ENCODE results near the gene TTN.
A peak's percentile ranks its signal among the peaks of the same experiment; 100 is the strongest.
"Not testable (repeated sequence)": the region's sequence is repeated elsewhere in the genome, so short reads cannot be mapped to it uniquely, and the experiment has no call there.

The TTN gene

DNA sequence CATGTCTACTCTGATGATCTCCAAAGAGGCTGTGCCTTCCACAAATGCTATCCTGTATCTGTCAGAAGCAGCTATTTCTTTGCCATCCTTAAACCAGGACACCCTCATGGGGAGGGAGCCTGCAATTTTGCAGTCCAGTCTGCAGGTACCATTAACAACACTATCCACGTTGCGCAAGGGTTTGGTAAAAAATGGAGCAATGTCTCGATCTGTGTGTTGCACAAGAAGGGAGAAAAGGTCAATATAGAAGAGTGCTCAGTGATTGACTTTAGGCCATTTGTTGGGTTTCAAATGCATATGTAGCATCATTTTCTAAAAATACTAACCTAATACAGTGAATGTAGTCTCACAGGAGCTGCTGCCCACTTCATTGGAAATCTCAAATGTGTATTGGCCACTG lies 74.3 kb downstream of the TTN start:
- DNase-seq = no peak

DNA sequence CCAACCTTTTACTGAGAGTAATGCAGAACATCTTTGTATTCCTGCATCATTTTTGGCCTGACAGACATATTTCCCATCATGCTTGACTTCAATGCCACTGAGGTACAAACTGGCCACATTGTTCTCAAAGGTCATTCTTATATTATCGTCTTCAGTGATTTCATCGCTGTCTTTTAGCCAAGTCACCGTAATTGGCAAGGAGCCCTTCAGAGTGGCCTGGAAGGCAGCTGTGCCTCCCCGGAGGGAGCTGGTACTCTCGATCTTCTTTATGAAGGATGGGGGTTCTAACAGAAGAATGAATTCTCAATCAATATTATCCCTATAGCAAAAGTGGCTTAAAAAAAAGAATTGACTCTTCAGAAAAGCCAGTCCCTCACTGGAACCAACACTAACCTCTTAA lies 75.9 kb downstream of the TTN start:
- DNase-seq = no peak

DNA sequence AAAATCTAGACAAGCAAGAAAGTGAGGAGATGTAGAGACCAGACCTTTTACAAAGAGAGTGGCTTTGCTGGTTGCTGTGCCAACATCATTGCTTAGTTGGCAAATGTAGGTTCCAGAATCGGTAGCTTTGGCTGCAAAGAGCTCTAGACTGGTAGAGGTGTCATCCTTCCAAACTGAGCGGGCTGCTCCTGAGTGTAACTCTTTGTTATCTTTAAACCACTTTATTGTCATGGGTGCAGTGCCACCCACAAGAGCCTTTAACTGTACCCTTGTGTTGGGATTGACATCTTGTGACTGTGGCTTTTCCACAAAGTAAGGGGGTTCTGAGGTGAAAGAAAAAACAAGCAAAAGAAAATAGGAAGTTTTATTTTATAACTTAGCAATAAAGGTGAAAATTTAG lies 77.2 kb downstream of the TTN start:
- no peak for DNase-seq

DNA sequence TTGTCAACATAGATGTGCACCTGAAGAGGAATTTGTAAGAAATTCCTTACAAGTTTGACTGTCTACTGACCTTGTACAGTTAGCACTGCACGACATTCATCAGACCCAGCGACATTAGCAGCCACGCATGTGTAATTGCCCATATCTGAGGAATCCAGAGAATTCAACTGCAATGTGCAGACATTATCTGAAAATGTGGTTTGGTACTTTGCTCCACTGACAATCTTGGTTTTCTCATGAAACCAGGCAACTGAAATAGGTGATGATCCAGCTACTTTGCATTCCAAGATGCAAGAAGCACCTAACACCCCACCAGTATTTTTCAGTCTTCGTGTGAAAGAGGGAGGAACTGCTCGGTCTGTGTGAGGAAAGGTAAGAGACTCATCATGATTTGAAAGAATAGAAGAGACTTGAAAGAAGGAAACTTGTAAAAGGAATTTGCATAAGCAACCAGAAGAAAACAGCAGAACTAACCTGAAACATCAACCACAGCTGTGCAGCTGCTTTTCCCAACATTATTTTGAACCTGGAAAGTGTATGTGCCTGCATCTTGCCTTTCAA lies 83.4 kb downstream of the TTN start:
- no peak for DNase-seq

DNA sequence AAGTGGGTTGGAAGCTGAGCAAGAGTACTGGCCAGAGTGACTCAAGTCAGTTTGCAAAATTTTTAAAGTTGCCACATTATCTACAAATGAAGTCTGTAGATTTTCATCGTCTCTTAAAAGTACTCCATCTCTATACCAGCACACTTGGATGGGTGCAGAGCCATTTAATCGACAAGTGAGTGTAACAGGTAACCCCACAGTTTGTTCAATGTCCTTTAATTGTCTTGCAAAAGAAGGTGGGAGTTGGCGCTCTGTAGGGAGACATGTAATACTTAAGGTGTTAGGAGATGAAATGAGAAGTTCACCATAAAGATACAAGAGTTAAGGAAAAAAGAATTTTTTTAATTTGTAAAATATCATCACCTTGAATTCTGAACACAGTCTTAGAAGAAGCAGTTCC lies 84.9 kb downstream of the TTN start:
- no peak for DNase-seq

DNA sequence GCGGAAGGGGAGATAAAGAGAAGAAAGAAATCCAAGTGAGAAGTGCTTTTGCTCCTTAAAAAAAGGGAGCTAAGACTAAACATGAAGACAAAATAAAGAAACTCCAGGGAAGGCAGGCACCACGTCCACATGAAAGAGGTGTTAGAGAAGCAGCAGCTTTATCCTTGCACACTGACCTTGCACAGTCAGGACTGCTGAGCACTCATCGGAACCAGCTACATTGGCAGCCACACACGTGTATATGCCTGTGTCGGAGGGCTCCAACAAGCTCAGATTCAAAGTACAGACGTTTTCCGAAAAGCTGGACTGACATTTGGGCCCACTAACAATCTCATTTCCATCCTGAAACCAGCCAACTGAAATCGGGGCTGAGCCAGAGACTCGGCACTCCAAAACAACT lies 88.2 kb downstream of the TTN start:
- DNase-seq = no peak

DNA sequence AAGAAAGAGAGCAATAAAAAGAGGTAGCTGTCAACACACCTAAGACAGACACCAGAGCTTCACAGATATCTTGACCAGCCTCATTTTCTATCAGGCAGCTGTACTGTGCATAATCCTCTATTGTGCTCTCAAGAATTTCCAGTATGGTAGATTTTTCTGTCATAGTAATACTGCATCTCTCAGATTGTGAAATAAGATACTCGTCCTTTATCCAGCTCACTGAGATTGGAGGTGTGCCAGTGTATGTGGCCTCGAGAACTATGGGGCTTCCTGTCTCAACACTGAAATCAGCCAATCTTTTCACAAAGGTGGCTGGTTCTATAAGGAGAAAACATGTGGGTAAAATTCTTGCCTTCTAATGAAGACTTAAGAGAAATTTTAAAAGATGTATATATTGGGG lies 88.9 kb downstream of the TTN start:
- no peak for DNase-seq

DNA sequence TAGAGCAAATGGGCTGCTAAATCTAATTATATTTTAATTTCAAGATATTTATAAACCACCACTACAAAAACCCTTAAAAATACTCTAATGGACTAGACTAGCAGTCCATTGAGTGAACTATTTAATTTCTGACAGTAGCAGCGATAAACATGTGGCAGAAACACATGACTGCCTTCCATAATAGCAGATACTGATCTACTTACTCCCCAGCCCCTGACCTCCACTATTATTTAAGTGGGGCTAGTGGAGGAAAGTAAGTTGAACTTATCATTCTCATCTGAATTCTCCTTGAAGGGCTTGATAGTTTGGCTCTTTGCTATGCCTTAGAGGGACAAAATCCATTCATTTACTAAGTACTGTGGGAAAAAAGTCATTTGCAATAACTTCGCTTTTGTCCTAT lies 90.8 kb downstream of the TTN start:
- DNase-seq = no peak

DNA sequence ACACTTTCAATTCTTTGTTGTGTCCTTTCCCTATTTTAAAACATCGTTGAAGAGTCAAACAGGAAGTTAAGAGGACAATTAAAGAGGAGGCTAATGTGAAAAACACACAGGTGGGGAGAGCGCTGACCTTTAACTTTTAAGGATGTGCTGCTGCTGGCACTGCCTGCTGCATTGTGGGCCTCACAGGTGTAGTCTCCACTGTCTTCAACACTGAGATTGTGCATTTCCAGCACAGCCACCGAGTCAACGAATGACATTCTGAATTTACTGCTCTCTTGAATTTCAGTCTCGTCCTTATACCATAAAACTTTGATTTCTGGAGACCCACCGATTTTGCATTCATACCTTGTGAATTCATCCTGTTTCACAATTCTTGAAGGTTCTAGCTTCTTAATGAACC lies 91.9 kb downstream of the TTN start:
- DNase-seq = peak; percentile 70

DNA sequence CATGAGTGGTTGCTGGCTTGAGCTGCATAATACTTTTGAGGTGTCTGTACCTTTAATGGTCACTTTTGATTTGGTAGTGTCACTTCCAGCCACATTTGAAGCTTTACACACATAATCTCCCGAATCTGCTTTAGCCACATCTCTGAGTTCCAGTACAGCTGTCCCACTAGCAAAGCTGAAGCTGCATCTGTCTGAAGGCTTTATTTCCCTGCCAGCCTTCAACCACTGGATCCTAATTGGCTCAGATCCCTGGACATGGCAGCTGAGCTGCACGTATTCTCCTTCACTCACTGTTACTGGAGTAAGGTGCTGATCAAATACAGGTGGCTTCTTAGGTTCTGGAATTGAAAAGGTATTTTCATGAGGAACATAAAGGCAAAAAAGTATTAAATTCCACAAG lies 99.7 kb downstream of the TTN start:
- DNase-seq = no peak

DNA sequence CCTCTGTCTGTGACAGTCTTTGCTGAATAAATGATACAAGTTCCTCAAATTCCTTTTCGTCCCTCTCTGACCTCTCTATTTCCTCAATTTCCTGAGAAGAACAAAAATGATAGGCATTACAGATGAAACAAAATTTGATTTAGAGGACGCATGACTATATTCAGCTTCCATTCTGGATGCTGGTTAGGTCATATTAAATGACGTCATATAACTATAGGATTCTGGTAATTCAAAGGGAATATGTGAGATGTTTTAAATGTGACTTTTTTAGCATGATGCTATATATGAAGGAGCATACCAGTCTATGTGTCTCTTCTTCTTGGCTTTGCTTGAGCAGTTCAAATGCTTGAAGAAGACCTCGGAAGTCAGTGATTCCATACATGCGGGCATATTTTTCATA lies 102.3 kb downstream of the TTN start:
- DNase-seq = no peak

DNA sequence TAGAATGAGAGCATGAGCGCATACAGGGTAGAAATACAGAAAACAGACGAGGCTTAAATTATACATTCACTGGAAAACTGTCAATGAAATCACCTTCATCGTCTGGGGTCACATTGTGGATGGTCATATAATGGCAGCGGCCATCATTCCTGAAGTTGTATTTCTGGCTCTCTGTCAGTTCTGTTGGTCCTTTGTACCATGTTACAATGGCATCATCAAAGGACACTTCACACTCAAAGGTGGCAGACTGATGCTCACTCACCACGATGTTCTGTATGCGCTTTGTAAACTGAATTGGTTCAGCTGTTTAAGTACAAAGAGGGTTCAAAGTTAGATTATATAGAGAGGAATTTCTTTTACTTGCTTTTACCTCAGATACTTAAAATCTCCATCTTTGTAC lies 104.9 kb downstream of the TTN start:
- no peak for DNase-seq

DNA sequence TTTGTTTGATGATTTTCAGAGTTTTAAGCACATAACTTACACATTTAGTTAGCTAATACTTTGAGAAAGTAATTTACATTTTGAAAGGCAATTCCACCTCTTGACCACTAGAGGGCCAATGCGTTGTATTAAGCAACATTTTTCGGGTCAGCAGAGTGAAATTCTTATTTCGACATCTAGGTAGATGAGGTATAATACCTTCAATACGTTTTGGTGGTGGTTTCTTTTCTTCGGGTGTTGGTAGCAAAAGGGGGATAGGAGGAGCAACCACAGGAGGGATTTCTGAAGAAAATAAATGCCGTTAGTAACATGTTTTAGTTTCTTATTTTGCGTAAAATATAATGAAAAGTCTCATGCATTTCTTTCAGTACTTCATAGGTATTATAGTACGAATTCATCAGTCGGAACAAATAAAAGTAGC lies 106.3 kb downstream of the TTN start:
- peak; percentile 28 for DNase-seq

DNA sequence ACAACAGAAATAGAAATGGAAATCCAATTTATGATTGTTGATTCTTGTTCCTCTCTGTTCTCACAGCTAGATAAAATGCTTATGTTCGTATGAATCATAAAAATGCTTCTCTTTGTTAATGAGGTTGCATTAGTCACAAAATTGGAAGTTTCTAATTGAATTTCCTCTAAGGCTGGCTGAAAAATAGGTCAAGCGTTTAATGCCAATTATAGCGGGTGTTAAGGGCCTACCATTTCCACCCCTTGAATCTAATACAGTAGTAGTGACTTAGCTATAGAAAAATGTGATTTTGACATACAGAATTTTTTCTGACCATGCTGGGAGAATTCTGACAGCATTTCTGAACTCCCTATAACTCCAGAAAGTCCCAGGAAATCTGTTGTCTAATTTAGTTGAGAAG lies 107.1 kb downstream of the TTN start:
- no peak for DNase-seq

DNA sequence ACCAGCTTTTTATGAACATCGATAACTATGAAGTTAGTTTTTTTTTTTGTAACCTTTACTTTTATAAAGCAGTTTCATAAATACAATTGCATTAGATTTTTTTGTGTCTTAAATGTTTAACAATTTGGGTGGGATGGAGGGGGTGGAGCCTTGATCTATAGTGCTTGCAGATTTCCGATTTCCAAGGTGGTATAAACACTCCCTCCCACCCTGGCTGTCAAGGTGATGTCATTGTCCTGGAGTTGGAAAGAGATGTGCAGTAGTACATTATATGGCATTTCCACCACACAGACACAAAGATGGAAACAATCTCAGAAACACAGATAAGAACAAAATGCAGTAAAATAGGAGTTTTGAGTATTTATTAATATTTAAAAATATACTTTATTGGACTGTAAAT lies 114.4 kb downstream of the TTN start:
- DNase-seq = no peak

DNA sequence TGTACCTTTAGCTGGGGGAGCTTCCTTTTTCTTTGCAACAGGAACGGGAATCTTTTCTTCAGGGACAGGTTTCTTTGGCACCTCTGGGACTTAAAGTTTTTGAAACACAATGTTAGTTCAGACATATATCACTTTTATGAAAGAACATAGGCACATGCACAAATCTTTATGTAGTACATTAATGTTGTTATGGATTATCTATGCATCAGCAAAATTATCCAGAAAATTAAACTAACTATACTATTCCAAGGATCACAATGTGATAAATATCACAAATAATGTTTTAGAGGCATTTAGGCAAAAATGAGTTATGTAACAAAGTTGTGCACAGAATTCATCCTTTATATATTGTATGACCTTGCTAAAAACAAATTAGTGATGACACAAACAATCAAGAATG lies 117.4 kb downstream of the TTN start:
- no peak for DNase-seq

DNA sequence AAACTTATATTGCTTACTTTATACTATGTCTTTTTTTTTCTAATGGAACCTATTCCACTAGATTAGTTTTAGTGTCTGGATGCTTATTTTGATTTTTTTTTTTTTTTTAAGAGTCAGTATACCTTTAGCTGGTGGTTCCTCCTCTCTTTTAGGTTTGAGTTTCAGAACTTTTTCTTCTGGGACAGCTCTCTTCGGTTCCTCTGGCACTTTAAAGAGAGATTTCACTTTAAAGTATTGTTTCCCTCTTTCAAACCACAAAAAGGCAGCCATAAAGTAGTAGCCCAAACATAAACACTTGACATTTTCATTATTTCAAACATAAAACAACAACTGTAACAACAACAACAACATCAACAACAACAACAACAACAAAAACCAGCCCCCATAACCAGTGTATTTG lies 123.3 kb downstream of the TTN start:
- no peak for DNase-seq

DNA sequence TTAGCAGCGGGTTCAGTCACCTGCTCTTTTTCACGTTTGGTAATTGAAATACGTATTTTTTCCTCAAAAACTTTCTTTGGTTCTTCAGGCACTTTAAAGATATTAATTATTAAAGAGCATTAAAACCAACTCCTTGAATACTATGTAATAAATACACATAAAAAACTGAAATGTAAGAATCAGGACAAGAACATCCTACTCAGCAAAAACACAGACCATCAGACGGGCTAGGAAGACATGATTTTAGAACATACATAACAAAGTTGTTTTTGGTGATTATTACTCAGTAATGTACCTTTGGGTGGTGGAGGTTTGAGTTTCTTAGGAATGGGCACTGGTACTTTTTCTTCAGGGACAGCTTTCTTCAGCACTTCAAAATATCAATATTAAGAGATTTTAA lies 126.1 kb downstream of the TTN start:
- no peak for DNase-seq

DNA sequence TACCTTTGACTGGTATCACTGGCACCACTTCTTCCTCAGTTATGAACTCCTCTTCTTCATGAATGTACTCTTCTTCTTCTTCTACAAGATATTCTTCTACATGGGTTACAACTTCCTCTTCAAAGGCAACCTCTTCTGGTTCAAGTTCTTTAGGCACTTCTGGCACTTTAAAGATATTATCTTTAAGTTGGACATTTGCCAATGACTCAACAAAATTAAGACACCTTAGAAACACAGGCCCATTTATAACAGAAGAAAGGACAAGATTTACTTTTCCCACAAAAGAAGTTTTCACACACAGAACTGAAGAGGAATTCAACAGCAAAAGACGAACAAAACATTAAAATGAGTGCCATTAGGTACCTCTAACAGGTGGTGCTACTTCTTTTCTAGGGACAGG lies 127.3 kb downstream of the TTN start:
- DNase-seq = no peak

DNA sequence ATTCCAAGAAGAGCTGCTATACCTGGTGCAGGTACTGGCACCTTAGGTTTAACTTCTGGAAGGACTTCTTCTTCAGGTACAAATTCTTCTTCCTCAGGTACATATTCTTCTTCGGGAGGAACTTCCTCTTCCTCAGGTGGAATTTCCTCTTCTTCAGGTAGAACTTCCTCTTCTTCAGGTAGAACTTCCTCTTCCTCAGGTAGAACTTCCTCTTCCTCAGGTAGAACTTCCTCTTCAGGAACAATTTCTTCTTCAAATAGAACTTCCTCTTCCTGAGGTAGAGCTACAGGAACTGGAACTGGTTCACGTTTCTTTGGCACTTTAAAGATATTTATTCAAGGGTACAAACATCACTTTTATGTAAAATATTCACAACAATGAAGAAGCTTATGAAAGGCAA lies 129.6 kb downstream of the TTN start:
- DNase-seq = no peak

DNA sequence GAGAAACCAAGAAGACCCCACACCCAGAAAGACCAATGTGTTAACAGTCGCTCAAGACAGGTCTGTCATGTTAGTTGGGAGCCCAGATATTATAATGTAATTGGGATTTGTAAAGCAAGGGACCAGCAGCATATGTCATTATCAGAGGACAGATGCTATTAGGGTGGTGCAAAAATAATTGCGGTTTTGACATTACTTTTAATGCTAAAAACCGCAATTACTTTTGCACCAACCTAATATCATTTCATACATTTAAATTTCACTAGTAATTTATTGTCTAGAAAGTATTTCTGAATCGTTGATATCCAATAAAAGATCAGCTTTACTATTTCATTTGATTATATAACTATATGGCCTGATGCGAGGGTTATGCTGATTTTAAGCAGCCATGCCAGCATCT lies 131.2 kb downstream of the TTN start:
- no peak for DNase-seq

DNA sequence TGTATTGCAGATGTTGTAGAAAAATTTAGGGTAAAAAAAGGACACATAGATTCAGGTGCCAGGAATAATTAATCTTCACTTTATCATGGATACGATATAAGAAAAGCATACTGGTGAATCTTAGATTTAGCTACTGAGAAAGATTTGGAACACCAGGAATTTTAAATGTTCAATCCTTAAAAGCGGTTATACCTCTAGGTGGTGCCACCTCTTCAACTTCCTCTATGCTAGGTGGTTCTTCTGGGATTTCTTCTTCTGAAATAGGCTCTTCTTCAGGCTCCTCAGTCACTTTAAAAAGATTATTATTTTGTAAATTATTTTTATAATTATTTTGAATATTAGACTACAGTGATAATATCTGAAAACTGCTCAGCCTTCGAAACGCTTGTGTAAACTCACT lies 133.1 kb downstream of the TTN start:
- no peak for DNase-seq

DNA sequence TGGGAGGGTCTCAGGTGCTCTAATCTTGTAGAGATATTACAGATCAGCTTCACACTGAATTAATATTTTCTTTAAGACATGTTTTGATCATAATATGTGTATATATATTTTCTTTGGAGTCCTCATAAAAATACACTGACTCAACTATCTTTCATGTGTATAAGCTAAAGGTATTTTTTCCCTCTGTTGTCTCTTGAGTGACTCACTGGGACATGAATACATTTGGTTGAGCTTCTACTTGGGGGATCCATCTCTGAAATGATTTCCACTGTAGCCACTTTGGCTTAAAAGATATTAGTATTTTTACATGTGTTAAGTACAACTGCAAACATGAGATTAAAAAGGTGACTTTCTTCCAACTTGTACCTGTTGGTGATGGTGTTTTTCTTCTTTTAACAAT lies 140.8 kb downstream of the TTN start:
- no peak for DNase-seq

DNA sequence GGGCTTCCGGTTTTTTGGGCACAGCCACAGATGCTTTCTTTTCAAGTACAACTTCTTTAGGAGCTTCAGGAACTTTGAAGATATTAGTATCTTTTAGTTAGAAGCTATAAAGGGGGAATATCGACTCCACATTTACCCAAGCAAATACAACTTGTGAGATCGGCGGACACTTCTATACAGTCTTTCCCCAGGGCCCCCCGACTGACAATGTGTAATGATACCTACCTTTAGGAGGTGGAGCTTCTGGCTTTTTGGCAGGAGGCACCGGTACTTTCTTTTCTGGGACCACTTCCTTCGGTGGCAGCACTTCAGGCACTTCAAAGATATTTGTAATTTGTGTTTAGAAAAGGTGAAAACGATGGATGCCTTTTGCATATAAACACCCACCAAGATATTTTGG lies 148.7 kb downstream of the TTN start:
- DNase-seq = not testable (repeated sequence)

DNA sequence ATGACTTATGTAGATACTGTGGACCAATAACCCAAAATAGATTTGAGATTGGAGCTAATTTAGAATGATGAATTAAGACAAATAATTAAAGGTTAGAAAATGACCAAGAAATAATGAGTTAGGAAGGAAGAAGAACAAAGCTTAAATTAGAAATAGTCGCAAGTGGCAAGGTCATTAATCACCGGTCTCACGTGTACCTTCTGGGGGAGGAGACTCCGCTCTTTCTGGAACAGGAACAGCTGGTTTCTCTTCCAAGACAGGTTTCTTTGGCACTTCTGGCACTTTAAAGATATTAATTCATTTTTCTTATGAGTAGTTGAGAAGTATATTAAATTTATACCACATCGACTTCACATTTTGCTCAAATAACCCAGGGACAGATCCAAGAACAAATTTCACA lies 156.7 kb downstream of the TTN start:
- no peak for DNase-seq

DNA sequence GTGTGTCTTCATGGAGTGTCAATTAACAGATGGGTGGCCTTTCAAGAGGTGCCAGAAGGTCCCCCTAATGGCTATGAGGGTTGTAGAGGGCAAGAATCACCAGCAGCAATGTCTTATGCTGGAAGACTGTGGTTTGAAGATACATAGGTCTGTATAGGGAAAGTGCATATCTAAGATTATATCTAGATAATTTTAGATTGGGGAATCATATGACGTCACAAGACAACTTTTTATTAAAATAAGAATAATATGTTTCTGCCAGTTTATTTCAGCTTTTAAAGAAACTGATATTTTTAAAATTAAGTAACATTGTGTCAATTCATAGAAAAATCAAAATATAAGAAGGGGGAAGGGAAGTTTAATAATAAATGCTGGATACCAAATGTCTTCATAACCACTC lies 162.3 kb downstream of the TTN start:
- DNase-seq = no peak

Data from RPMI8226 (cell line).